SU-DHL-6 (cell line): ENCODE measurements around the gene CD72.

Experiments
- CTCF ChIP-seq: fragments of 200-600 bp; sonication (generic); IDR thresholded peaks from one replicate; pipeline ENCODE4 v1.5.1; 2017; ENCODE audit warnings: antibody characterized with exemption, mild to moderate bottlenecking, low read length, moderate library complexity; ENCODE audit not compliant: insufficient read depth, poor library complexity, severe bottlenecking
- EZH2phosphoT487 ChIP-seq: fragments of 200-600 bp; sonication (generic), shearing (Covaris generic); conservative IDR thresholded peaks from 2 replicates; pipeline ENCODE4 v1.6.1; 2018; ENCODE audit warnings: mild to moderate bottlenecking, antibody characterized with exemption, low read length, moderate library complexity, mixed read lengths

GRCh38 chr9:35636135-35636876, 18.1 kb upstream of the CD72 start:
- TF ChIP-seq CTCF, result no peak
- no peak for TF ChIP-seq EZH2phosphoT487
